HepG2 (cell line): ENCODE measurements around the gene ARHGEF7. TPM values are rescaled to one million over a fixed set of nuclear protein-coding genes. Genes with fewer than 3 reads are reported as not detected.

Source experiments
- BORCS8-MEF2B ChIP-seq: sonication (generic); formaldehyde crosslinking; IDR thresholded peaks from 2 replicates; pipeline ENCODE4 v1.8.0; 2022; ENCODE audit warnings: mild to moderate bottlenecking, missing genetic modification reagents
- KAT7 ChIP-seq: IDR thresholded peaks from 2 replicates; pipeline ENCODE4 v1.6.1; 2018; ENCODE audit warnings: borderline replicate concordance, missing compliant biosample characterization
- MIER2 ChIP-seq: IDR thresholded peaks from 2 replicates; pipeline ENCODE4 v1.6.1; 2016; ENCODE audit warnings: missing biosample characterization, missing genetic modification reagents
- NFIB ChIP-seq: sonication (generic); formaldehyde crosslinking; IDR thresholded peaks from 2 replicates; pipeline ENCODE4 v1.9.0; 2021; ENCODE audit warnings: missing genetic modification reagents, mild to moderate bottlenecking, borderline replicate concordance
- NRL ChIP-seq: sonication (generic); formaldehyde crosslinking; IDR thresholded peaks from 2 replicates; pipeline ENCODE4 v1.5.0; 2020; ENCODE audit warnings: missing genetic modification reagents, mild to moderate bottlenecking, moderate library complexity, borderline replicate concordance
- TOE1 ChIP-seq: sonication (generic); formaldehyde crosslinking; IDR thresholded peaks from 2 replicates; pipeline ENCODE4 v1.4.0; 2020; ENCODE audit warnings: mild to moderate bottlenecking, missing genetic modification reagents
- ZNF230 ChIP-seq: sonication (generic); formaldehyde crosslinking; IDR thresholded peaks from 2 replicates; pipeline ENCODE4 v1.4.0; 2020; ENCODE audit warnings: mild to moderate bottlenecking, missing genetic modification reagents
- ZNF256 ChIP-seq: sonication (generic); formaldehyde crosslinking; conservative IDR thresholded peaks from 2 replicates; pipeline ENCODE4 v1.4.0; 2020; ENCODE audit warnings: missing genetic modification reagents
- ZNF563 ChIP-seq: sonication (generic); formaldehyde crosslinking; IDR thresholded peaks from 2 replicates; pipeline ENCODE4 v1.8.0; 2022; ENCODE audit warnings: mild to moderate bottlenecking, moderate library complexity, missing genetic modification reagents
- polyA plus RNA-seq, 8 experiments: library from polyadenylated mRNA; depleted of rRNA in 3 of 8; stranded (reverse) in 7 of 8; unstranded in 1 of 8; fragments of >200 nt; fragmentation: Illumina TruSeq in 4 of 8; extraction: Trizol in 4 of 8; gene quantifications; 2 replicates each; pipeline versions ENCODE4 v1.2.1 to v1.2.3, GENCODE V29; 2011 to 2016; ENCODE audit warnings: low read depth in 4 of 8, missing spikeins in 1 of 8, mixed read lengths in 1 of 8; ENCODE audit not compliant: insufficient read depth in 1 of 8
- total RNA-seq, 5 experiments: library from RNA; depleted of rRNA; stranded (reverse); fragments of >200 nt; fragmentation: Illumina TruSeq; extraction: Trizol; gene quantifications; 2 replicates each; pipeline ENCODE4 v1.2.3, GENCODE V29; 2016; ENCODE audit warnings: low read depth in 1 of 5
- TF ChIP-seq, protein P1 (sequence below): IDR thresholded peaks from 2 replicates; pipeline ENCODE4 v1.6.1; 2016; ENCODE audit warnings: low read depth, missing genetic modification reagents, missing compliant biosample characterization
- TF ChIP-seq, protein P2 (sequence below): IDR thresholded peaks from 2 replicates; pipeline ENCODE4 v1.6.1; 2018; ENCODE audit warnings: missing genetic modification reagents
- TF ChIP-seq, protein P3 (sequence below): sonication (generic); formaldehyde crosslinking; IDR thresholded peaks from 2 replicates; pipeline ENCODE4 v1.4.0; 2020; ENCODE audit warnings: low read depth, mild to moderate bottlenecking, missing genetic modification reagents
- TF ChIP-seq, protein P4 (sequence below), 2 experiments: fragments of 450-650 bp in 1 of 2; sonication (generic) in 1 of 2; formaldehyde crosslinking; IDR thresholded peaks; 2 replicates each; pipeline versions ENCODE4 v1.5.0 to v1.8.0; 2020 to 2022; ENCODE audit warnings: mild to moderate bottlenecking in 1 of 2, missing genetic modification reagents in 1 of 2
- TF ChIP-seq, protein P5 (sequence below): sonication (generic); formaldehyde crosslinking; IDR thresholded peaks from 2 replicates; pipeline ENCODE4 v1.8.0; 2023; ENCODE audit warnings: mild to moderate bottlenecking, missing genetic modification reagents
- TF ChIP-seq, protein P6 (sequence below): sonication (generic); formaldehyde crosslinking; IDR thresholded peaks from 2 replicates; pipeline ENCODE4 v1.5.1; 2020; ENCODE audit warnings: mild to moderate bottlenecking, moderate library complexity, missing genetic modification reagents
- TF ChIP-seq, protein P7 (sequence below): sonication (generic); formaldehyde crosslinking; IDR thresholded peaks from 2 replicates; pipeline ENCODE4 v1.5.0; 2020; ENCODE audit warnings: missing genetic modification reagents

The ARHGEF7 gene
- total and polyA plus RNA-seq, 2 of the 13 experiments (the other 11 are each of a cell fraction or from before 2014, with no cell fraction given), result 15.7 to 22.3 TPM

DNA sequence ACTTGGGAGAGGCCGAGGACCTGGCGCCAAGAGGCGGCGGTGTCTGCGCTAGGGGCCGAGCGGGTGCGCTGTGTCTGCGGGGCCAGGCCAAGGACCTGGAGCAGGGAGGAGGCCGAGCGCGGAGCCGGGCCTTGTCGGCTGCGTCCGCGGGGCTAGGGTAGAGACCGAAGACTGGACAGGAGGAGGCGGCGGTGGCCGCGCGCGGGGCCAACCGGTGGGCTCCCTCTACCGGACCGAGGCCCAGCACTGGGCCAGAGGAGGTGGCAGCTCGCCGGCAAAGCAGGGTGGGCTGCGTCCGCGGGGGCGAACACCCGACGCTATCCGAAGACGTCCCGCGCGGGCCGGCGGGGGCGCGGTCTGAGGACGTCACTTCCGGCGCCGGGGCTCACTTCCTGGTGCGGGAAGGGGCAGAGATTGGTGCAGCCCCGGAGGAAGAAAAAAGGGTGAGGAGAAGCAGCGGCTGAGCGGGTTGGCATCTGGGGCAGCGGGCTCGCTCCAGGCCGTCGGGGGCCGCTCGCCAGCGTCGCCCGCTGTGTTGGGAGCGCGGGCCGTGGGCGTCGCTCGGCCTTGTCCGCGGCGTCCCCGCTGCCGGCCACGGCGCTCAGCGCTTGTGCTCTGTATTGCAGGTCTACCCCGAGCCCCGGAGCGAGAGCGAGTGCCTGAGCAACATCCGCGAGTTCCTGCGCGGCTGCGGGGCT lies 38.3 kb downstream of the ARHGEF7 start (continued):
- TF ChIP-seq, protein P1, sequence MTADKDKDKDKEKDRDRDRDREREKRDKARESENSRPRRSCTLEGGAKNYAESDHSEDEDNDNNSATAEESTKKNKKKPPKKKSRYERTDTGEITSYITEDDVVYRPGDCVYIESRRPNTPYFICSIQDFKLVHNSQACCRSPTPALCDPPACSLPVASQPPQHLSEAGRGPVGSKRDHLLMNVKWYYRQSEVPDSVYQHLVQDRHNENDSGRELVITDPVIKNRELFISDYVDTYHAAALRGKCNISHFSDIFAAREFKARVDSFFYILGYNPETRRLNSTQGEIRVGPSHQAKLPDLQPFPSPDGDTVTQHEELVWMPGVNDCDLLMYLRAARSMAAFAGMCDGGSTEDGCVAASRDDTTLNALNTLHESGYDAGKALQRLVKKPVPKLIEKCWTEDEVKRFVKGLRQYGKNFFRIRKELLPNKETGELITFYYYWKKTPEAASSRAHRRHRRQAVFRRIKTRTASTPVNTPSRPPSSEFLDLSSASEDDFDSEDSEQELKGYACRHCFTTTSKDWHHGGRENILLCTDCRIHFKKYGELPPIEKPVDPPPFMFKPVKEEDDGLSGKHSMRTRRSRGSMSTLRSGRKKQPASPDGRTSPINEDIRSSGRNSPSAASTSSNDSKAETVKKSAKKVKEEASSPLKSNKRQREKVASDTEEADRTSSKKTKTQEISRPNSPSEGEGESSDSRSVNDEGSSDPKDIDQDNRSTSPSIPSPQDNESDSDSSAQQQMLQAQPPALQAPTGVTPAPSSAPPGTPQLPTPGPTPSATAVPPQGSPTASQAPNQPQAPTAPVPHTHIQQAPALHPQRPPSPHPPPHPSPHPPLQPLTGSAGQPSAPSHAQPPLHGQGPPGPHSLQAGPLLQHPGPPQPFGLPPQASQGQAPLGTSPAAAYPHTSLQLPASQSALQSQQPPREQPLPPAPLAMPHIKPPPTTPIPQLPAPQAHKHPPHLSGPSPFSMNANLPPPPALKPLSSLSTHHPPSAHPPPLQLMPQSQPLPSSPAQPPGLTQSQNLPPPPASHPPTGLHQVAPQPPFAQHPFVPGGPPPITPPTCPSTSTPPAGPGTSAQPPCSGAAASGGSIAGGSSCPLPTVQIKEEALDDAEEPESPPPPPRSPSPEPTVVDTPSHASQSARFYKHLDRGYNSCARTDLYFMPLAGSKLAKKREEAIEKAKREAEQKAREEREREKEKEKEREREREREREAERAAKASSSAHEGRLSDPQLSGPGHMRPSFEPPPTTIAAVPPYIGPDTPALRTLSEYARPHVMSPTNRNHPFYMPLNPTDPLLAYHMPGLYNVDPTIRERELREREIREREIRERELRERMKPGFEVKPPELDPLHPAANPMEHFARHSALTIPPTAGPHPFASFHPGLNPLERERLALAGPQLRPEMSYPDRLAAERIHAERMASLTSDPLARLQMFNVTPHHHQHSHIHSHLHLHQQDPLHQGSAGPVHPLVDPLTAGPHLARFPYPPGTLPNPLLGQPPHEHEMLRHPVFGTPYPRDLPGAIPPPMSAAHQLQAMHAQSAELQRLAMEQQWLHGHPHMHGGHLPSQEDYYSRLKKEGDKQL (CRISPR knock-in tag), result no peak
- TF ChIP-seq ZNF256 (CRISPR knock-in tag) (no peak), TOE1 (no peak), BORCS8-MEF2B (CRISPR knock-in tag) (no peak; the same call in 1 of the 2 replicates), NFIB (CRISPR knock-in tag) (no peak), KAT7 (peak; percentile 43; the same call in 1 of the 2 replicates), ZNF563 (peak; percentile 60; the same call in 1 of the 2 replicates), ZNF230 (CRISPR knock-in tag) (no peak), MIER2 (peak; percentile 25; the same call in 1 of the 2 replicates), NRL (CRISPR knock-in tag) (peak; percentile 79; the same call in 1 of the 2 replicates)
- TF ChIP-seq, protein P2, sequence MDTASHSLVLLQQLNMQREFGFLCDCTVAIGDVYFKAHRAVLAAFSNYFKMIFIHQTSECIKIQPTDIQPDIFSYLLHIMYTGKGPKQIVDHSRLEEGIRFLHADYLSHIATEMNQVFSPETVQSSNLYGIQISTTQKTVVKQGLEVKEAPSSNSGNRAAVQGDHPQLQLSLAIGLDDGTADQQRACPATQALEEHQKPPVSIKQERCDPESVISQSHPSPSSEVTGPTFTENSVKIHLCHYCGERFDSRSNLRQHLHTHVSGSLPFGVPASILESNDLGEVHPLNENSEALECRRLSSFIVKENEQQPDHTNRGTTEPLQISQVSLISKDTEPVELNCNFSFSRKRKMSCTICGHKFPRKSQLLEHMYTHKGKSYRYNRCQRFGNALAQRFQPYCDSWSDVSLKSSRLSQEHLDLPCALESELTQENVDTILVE, result peak; percentile 90; the same call in 1 of the 2 replicates
- TF ChIP-seq, protein P3, sequence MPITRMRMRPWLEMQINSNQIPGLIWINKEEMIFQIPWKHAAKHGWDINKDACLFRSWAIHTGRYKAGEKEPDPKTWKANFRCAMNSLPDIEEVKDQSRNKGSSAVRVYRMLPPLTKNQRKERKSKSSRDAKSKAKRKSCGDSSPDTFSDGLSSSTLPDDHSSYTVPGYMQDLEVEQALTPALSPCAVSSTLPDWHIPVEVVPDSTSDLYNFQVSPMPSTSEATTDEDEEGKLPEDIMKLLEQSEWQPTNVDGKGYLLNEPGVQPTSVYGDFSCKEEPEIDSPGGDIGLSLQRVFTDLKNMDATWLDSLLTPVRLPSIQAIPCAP (CRISPR knock-in tag), result no peak
- TF ChIP-seq, protein P4, sequence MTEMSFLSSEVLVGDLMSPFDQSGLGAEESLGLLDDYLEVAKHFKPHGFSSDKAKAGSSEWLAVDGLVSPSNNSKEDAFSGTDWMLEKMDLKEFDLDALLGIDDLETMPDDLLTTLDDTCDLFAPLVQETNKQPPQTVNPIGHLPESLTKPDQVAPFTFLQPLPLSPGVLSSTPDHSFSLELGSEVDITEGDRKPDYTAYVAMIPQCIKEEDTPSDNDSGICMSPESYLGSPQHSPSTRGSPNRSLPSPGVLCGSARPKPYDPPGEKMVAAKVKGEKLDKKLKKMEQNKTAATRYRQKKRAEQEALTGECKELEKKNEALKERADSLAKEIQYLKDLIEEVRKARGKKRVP (CRISPR knock-in tag; IDR thresholded peaks at IDR 0.05), result no peak
- TF ChIP-seq, protein P5, sequence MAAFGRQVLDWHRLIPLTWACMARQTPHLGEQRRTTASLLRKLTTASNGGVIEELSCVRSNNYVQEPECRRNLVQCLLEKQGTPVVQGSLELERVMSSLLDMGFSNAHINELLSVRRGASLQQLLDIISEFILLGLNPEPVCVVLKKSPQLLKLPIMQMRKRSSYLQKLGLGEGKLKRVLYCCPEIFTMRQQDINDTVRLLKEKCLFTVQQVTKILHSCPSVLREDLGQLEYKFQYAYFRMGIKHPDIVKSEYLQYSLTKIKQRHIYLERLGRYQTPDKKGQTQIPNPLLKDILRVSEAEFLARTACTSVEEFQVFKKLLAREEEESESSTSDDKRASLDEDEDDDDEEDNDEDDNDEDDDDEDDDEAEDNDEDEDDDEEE (CRISPR knock-in tag), result peak; percentile 91; the same call in 1 of the 2 replicates
- TF ChIP-seq, protein P6, sequence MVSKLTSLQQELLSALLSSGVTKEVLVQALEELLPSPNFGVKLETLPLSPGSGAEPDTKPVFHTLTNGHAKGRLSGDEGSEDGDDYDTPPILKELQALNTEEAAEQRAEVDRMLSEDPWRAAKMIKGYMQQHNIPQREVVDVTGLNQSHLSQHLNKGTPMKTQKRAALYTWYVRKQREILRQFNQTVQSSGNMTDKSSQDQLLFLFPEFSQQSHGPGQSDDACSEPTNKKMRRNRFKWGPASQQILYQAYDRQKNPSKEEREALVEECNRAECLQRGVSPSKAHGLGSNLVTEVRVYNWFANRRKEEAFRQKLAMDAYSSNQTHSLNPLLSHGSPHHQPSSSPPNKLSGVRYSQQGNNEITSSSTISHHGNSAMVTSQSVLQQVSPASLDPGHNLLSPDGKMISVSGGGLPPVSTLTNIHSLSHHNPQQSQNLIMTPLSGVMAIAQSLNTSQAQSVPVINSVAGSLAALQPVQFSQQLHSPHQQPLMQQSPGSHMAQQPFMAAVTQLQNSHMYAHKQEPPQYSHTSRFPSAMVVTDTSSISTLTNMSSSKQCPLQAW (CRISPR knock-in tag), result peak; percentile 92
- TF ChIP-seq, protein P7, sequence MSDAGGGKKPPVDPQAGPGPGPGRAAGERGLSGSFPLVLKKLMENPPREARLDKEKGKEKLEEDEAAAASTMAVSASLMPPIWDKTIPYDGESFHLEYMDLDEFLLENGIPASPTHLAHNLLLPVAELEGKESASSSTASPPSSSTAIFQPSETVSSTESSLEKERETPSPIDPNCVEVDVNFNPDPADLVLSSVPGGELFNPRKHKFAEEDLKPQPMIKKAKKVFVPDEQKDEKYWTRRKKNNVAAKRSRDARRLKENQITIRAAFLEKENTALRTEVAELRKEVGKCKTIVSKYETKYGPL, result no peak
